Measurements from ENCODE around the gene LIPC.

The LIPC gene

GRCh38 chr15:58440158-58440910 lies 8.5 kb downstream of the LIPC start:
- H2AFZ ChIP-seq (ENCODE audit: low read depth, low read length, severe bottlenecking) = no peak overlapping the region
- no peaks in the 10 kb centered on the region for H3F3A ChIP-seq (ENCODE audit: insufficient read depth)
- no peaks in the 10 kb centered on the region for H3K9me2 ChIP-seq (replicated peaks; ENCODE audit: insufficient read depth, low read length)
- no peaks in the 10 kb centered on the region for H3K27me3 ChIP-seq (ENCODE audit: low read length)
- H4K20me1 ChIP-seq (ENCODE audit: low read depth, low read length) = no peaks in the 10 kb centered on the region
- no peak overlapping the region for H3K4me3 ChIP-seq (ENCODE audit: insufficient read depth, low read length, poor library complexity, severe bottlenecking)
- no peak overlapping the region for H3K9ac ChIP-seq (ENCODE audit: low read length)
- H3K79me2 ChIP-seq (ENCODE audit: insufficient read depth, low read length) = no peaks in the 10 kb centered on the region
- no peak overlapping the region for H3K27ac ChIP-seq (ENCODE audit: low read depth, low read length)
- H3K9me3 ChIP-seq (ENCODE audit: insufficient read depth, low read length) = no peaks in the 10 kb centered on the region
- H3K36me3 ChIP-seq (ENCODE audit: low read length) = no peaks in the 10 kb centered on the region
- no peak overlapping the region for H3K4me2 ChIP-seq (ENCODE audit: low read depth, low read length, poor library complexity, severe bottlenecking)
- TF ChIP-seq EZH2phosphoT487 (conservative IDR thresholded peaks at IDR 0.05; ENCODE audit: low read length) = no peak
- TF ChIP-seq CTCF (IDR thresholded peaks at IDR 0.05; ENCODE audit: insufficient read depth, low read length, poor library complexity, severe bottlenecking) = no peak

GRCh38 chr15:58440922-58441321 lies 9.1 kb downstream of the LIPC start:
- Histone ChIP-seq H3K4me2 (ENCODE audit: low read depth, low read length, poor library complexity, severe bottlenecking) (no peak overlapping the region), H3K27ac (ENCODE audit: low read depth, low read length) (no peak overlapping the region)
- no peak for TF ChIP-seq EZH2phosphoT487 (conservative IDR thresholded peaks at IDR 0.05; ENCODE audit: low read length)
- no peak for TF ChIP-seq CTCF (IDR thresholded peaks at IDR 0.05; ENCODE audit: insufficient read depth, low read length, poor library complexity, severe bottlenecking)

GRCh38 chr15:58441376-58442070 lies 9.7 kb downstream of the LIPC start:
- Histone ChIP-seq H4K20me1 (ENCODE audit: low read depth, low read length) (no peaks in the 10 kb centered on the region), H3K36me3 (ENCODE audit: low read length) (no peaks in the 10 kb centered on the region), H3K9me3 (ENCODE audit: insufficient read depth, low read length) (no peaks in the 10 kb centered on the region), H3K9ac (ENCODE audit: low read length) (no peak overlapping the region), H3F3A (ENCODE audit: insufficient read depth) (no peaks in the 10 kb centered on the region), H3K4me2 (ENCODE audit: low read depth, low read length, poor library complexity, severe bottlenecking) (no peak overlapping the region), H3K27me3 (ENCODE audit: low read length) (no peaks in the 10 kb centered on the region), H3K9me2 (replicated peaks; ENCODE audit: insufficient read depth, low read length) (no peaks in the 10 kb centered on the region), H3K4me3 (ENCODE audit: insufficient read depth, low read length, poor library complexity, severe bottlenecking) (no peak overlapping the region), H2AFZ (ENCODE audit: low read depth, low read length, severe bottlenecking) (no peak overlapping the region), H3K79me2 (ENCODE audit: insufficient read depth, low read length) (no peaks in the 10 kb centered on the region), H3K27ac (ENCODE audit: low read depth, low read length) (no peak overlapping the region)
- no peak for TF ChIP-seq CTCF (IDR thresholded peaks at IDR 0.05; ENCODE audit: insufficient read depth, low read length, poor library complexity, severe bottlenecking)
- no peak for TF ChIP-seq EZH2phosphoT487 (conservative IDR thresholded peaks at IDR 0.05; ENCODE audit: low read length)

More at GRCh38 chr15:58440922-58441321, 9.1 kb downstream of the LIPC start:
- Histone ChIP-seq H3K79me2 (ENCODE audit: insufficient read depth, low read length) (no peaks in the 10 kb centered on the region), H3K9me3 (ENCODE audit: insufficient read depth, low read length) (no peaks in the 10 kb centered on the region), H4K20me1 (ENCODE audit: low read depth, low read length) (no peaks in the 10 kb centered on the region), H3F3A (ENCODE audit: insufficient read depth) (no peaks in the 10 kb centered on the region), H3K36me3 (ENCODE audit: low read length) (no peaks in the 10 kb centered on the region), H3K9ac (ENCODE audit: low read length) (no peak overlapping the region), H3K4me3 (ENCODE audit: insufficient read depth, low read length, poor library complexity, severe bottlenecking) (no peak overlapping the region), H3K27me3 (ENCODE audit: low read length) (no peaks in the 10 kb centered on the region), H3K9me2 (replicated peaks; ENCODE audit: insufficient read depth, low read length) (no peaks in the 10 kb centered on the region), H2AFZ (ENCODE audit: low read depth, low read length, severe bottlenecking) (no peak overlapping the region)
